Parathyroid adenoma (tissue), 2 donors: ENCODE measurements around the gene RPS3.

ENCODE experiments used
- H2AFZ ChIP-seq: fragments of 300-600 bp; sonication (generic); one replicate; pipeline ENCODE4 v1.7.0; 2017; ENCODE audit warnings: antibody characterized with exemption, mild to moderate bottlenecking
- H3K27ac ChIP-seq: fragments of 300-600 bp; sonication (generic); one replicate; pipeline ENCODE4 v1.7.0; 2017
- H3K27me3 ChIP-seq: fragments of 300-600 bp; sonication (generic); one replicate; pipeline ENCODE4 v1.7.0; 2017; ENCODE audit warnings: low read length; ENCODE audit not compliant: control insufficient read depth, insufficient read depth
- H3K36me3 ChIP-seq: fragments of 300-600 bp; sonication (generic); one replicate; pipeline ENCODE4 v1.7.0; 2017; ENCODE audit warnings: low read length; ENCODE audit not compliant: control insufficient read depth, insufficient read depth
- H3K4me1 ChIP-seq: fragments of 300-600 bp; sonication (generic); one replicate; pipeline ENCODE4 v1.7.0; 2017; ENCODE audit warnings: control low read depth
- H3K4me2 ChIP-seq: fragments of 300-600 bp; sonication (generic); one replicate; pipeline ENCODE4 v1.7.0; 2017; ENCODE audit warnings: low read length
- H3K4me3 ChIP-seq: fragments of 300-600 bp; sonication (generic); one replicate; pipeline ENCODE4 v1.7.0; 2017; ENCODE audit warnings: low read depth, low read length
- H3K79me2 ChIP-seq: fragments of 300-600 bp; sonication (generic); one replicate; pipeline ENCODE4 v1.7.0; 2017; ENCODE audit warnings: control low read depth
- H3K9ac ChIP-seq: fragments of 300-600 bp; sonication (generic); one replicate; pipeline ENCODE4 v1.7.0; 2017; ENCODE audit warnings: mild to moderate bottlenecking
- H3K9me3 ChIP-seq: fragments of 300-600 bp; sonication (generic); one replicate; pipeline ENCODE4 v1.7.0; 2017; ENCODE audit warnings: low read length; ENCODE audit not compliant: control insufficient read depth
- TF ChIP-seq, protein P1 (sequence below): fragments of 300-600 bp; sonication (generic); IDR thresholded peaks from one replicate; pipeline ENCODE4 v1.7.0; 2017; ENCODE audit warnings: antibody characterized with exemption, mild to moderate bottlenecking
- donor health status: primary hyperparathyroidism.

The RPS3 gene

DNA sequence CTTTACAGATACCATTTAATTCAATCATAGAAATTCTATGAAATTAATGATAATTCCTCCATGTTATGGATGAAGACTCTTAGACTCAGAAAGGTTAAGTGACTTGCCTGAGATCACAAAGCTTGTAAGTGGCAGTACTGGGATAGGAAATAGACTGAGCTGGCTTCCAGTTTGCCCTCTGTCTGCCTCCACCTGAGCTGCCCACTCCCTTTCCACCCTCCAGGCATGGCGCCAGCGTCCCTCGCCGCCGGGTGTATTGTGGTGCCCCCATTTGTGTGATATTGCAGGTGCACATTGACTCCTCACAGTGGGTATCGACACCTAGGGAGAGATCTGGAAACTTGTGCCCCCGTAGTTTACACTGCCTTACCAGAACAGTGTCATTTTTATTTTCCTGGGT is 9.4 kb upstream of the RPS3 start:
- Histone ChIP-seq H3K4me2 (no peak overlapping the region), H3K27ac (no peak overlapping the region), H3K9ac (no peak overlapping the region), H3K4me3 (no peak overlapping the region), H2AFZ (no peak overlapping the region), H3K9me3 (no peaks in the 10 kb centered on the region), H3K4me1 (no peaks in the 10 kb centered on the region), H3K27me3 (no peaks in the 10 kb centered on the region), H3K36me3 (no peaks in the 10 kb centered on the region), H3K79me2 (no peaks in the 10 kb centered on the region)
- TF ChIP-seq, protein P1, sequence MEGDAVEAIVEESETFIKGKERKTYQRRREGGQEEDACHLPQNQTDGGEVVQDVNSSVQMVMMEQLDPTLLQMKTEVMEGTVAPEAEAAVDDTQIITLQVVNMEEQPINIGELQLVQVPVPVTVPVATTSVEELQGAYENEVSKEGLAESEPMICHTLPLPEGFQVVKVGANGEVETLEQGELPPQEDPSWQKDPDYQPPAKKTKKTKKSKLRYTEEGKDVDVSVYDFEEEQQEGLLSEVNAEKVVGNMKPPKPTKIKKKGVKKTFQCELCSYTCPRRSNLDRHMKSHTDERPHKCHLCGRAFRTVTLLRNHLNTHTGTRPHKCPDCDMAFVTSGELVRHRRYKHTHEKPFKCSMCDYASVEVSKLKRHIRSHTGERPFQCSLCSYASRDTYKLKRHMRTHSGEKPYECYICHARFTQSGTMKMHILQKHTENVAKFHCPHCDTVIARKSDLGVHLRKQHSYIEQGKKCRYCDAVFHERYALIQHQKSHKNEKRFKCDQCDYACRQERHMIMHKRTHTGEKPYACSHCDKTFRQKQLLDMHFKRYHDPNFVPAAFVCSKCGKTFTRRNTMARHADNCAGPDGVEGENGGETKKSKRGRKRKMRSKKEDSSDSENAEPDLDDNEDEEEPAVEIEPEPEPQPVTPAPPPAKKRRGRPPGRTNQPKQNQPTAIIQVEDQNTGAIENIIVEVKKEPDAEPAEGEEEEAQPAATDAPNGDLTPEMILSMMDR = no peak

DNA sequence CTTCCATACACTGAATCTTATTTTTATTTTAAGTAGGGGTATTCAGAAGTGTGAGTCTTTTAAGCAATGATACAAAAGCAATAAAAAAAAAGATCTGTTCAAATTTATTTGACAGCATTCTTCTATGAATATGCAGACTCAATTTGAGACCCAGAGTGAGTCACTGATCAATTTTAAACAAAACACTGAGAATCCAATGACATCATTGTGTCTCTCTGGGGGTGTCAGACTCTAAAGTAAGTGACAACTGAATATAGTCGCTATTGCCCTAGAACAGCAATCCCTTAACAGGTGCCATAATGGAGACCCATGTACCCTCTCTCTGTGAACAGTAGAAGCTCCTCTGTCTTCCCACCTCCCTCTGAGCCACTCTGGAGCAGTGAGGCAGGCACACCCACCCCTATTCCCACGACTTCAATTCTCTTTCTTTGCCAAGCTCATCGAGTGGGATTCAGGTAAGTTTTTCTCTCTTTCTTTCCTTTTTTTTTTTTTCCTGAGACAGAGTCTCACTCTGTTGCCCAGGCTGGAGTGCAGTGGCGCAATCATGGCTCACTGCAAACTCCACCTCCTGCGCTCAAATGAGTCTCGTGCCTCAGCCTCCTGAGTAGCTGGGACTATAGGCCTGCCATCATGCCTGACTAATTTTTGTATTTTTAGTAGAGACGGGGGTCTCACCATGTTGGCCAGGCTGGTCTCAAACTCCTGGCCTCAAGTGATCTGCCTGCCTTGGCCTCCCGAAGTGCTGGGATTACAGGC is 5.1 kb upstream of the RPS3 start:
- Histone ChIP-seq H3K9me3 (no peaks in the 10 kb centered on the region), H3K9ac (no peak overlapping the region), H3K4me3 (no peak overlapping the region)

DNA sequence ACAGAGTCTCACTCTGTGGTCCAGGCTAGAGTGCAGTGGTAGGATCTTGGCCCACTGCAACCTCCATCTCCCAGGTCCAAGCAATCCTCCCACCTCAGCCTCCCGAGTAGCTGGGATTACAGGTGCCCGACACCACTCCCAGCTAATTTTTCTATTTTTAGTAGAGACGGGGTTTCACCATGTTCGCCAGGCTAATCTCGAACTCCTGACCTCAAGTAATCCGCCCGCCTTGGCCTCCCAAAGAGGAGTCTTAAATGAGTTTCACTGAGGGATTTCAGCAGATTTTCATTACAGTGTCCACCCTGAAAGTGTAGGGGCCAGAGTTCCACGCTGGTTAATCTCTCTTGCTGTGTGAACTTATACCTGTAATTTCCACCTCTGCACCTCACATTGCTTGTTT is 412 bp upstream of the RPS3 start:
- Histone ChIP-seq H3K4me1 (no peaks in the 10 kb centered on the region), H3K9me3 (no peaks in the 10 kb centered on the region), H3K9ac (no peak overlapping the region), H2AFZ (peak overlapping the region; percentile 84), H3K4me2 (no peak overlapping the region), H3K36me3 (no peaks in the 10 kb centered on the region), H3K27me3 (no peaks in the 10 kb centered on the region), H3K27ac (no peak overlapping the region), H3K4me3 (no peak overlapping the region), H3K79me2 (peaks cover 3% of the 10 kb centered on the region)
- TF ChIP-seq, protein P1 = no peak

More for the DNA sequence above, 5.1 kb upstream of the RPS3 start:
- Histone ChIP-seq H2AFZ (no peak overlapping the region), H3K4me1 (no peaks in the 10 kb centered on the region), H3K4me2 (no peak overlapping the region), H3K36me3 (no peaks in the 10 kb centered on the region), H3K27ac (no peak overlapping the region), H3K27me3 (no peaks in the 10 kb centered on the region), H3K79me2 (no peaks in the 10 kb centered on the region)
- TF ChIP-seq, protein P1 = no peak

DNA sequence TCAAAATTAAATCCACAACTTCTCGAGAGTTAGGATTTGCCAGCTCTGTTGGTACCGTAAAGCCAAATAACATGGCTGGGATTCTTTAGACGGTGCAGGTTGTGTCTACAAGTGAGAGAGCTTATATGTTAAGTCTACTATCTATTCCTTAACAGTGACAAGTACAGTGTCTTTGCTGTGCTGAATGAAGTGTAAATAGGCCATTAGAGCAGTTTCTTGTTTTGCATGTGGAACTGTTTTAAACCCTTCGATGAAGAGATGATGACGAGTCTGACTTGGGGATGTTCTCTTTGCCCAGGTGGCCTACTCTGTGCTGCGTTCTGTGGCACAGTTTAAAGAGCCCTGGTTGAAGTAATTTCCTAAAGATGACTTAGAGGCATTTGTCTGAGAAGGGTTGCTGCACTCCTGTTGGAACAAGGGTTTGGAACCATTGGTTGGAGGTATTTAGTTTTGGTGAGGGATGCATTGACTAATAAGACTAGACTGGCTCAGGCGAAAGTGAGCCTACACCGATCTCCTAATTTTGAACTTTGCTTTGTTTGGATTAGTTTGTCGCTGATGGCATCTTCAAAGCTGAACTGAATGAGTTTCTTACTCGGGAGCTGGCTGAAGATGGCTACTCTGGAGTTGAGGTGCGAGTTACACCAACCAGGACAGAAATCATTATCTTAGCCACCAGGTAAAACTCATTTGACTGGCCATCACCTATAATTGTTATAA is 988 bp downstream of the RPS3 start:
- H3K4me2 ChIP-seq = peak overlapping the region; percentile 60
- no peaks in the 10 kb centered on the region for H3K9me3 ChIP-seq
- H3K9ac ChIP-seq = no peak overlapping the region
- H3K27me3 ChIP-seq = no peaks in the 10 kb centered on the region
- H3K4me1 ChIP-seq = no peaks in the 10 kb centered on the region
- H3K27ac ChIP-seq = peak overlapping the region; percentile 85
- TF ChIP-seq, protein P1 = no peak
- H2AFZ ChIP-seq = peak overlapping the region; percentile 84
- no peaks in the 10 kb centered on the region for H3K36me3 ChIP-seq
- peak overlapping the region; percentile 75 for H3K4me3 ChIP-seq
- peaks cover 3% of the 10 kb centered on the region for H3K79me2 ChIP-seq
